Amygdala (tissue), 56 donors: Measurements from ENCODE around the gene TIMM44.
"Not testable (repeated sequence)": the region's sequence is repeated elsewhere in the genome, so short reads cannot be mapped to it uniquely, and the experiment has no call there.

Experiments
- DNase-seq, 56 donors: peaks; one replicate each; lab custom pipeline; 2025; lab: John Stamatoyannopoulos, UW

TIMM44 gene

GRCh38 chr19:7955696-7956095 lies 12.2 kb upstream of the TIMM44 start:
- no peak for DNase-seq

GRCh38 chr19:7953576-7953975 lies 10.1 kb upstream of the TIMM44 start:
- DNase-seq: no peak

- DNase-seq: no peak
These were observed 9.6 kb upstream of the TIMM44 start for GRCh38 chr19:7953060-7953459.

GRCh38 chr19:7947939-7948338 lies 4.5 kb upstream of the TIMM44 start:
- DNase-seq: peak in 2 of 56 donors; percentile 11 to 28

- peak in 54 of 56 donors; percentile 37 to 95 (median 76) for DNase-seq
These were observed 803 bp upstream of the TIMM44 start for GRCh38 chr19:7944177-7944761.

GRCh38 chr19:7942981-7943443 lies 454 bp downstream of the TIMM44 start:
- no peak for DNase-seq

GRCh38 chr19:7941895-7942596 lies 1.4 kb downstream of the TIMM44 start:
- DNase-seq: no peak

GRCh38 chr19:7940841-7941240 lies 2.6 kb downstream of the TIMM44 start:
- DNase-seq: no peak

GRCh38 chr19:7934766-7935165 lies 8.7 kb downstream of the TIMM44 start:
- DNase-seq: no peak

GRCh38 chr19:7933828-7934725 lies 9.4 kb downstream of the TIMM44 start:
- no peak for DNase-seq

- no peak for DNase-seq
These were observed 10.1 kb downstream of the TIMM44 start for GRCh38 chr19:7933411-7933810.

- DNase-seq: no peak
These were observed 10.6 kb downstream of the TIMM44 start for GRCh38 chr19:7932930-7933300.

- DNase-seq: no peak
These were observed 11.1 kb downstream of the TIMM44 start for GRCh38 chr19:7932276-7932929.

- peak in 6 of 56 donors; percentile 10 to 24 (median 16) for DNase-seq
These were observed 12.0 kb downstream of the TIMM44 start for GRCh38 chr19:7931221-7932061.

- DNase-seq: peak in 1 of 56 donors; percentile 20
These were observed 12.7 kb downstream of the TIMM44 start for GRCh38 chr19:7930765-7931164.

GRCh38 chr19:7930030-7930429 lies 13.4 kb downstream of the TIMM44 start:
- DNase-seq: not testable (repeated sequence)

GRCh38 chr19:7928741-7929701 lies 14.4 kb downstream of the TIMM44 start:
- DNase-seq: peak in 4 of 56 donors; percentile 7 to 33 (median 16)

- DNase-seq: no peak
These were observed 15.1 kb downstream of the TIMM44 start for GRCh38 chr19:7928334-7928706.
